NB4 (cell line): ENCODE results near the gene DAGLB.
A peak's percentile ranks its signal among the peaks of the same experiment; 100 is the strongest.

ENCODE experiments used
- DNase-seq: peaks from one replicate; pipeline ENCODE4 v3.0.0; 2010; ENCODE audit warnings: low read depth
- H3K4me3 ChIP-seq: one replicate; pipeline ENCODE4 v1.5.1; 2011; ENCODE audit warnings: mild to moderate bottlenecking, low read depth, low read length, moderate library complexity
- MYC ChIP-seq: IDR thresholded peaks from 2 replicates; pipeline ENCODE4 v1.6.1; 2011; ENCODE audit warnings: low read depth, low read length
- POLR2A ChIP-seq: IDR thresholded peaks from 2 replicates; pipeline ENCODE4 v1.6.1; 2011; ENCODE audit warnings: mild to moderate bottlenecking; ENCODE audit not compliant: insufficient read length; ENCODE audit errors: extremely low read depth
- TF ChIP-seq, protein P1 (sequence below): IDR thresholded peaks from 2 replicates; pipeline ENCODE4 v1.6.1; 2011; ENCODE audit warnings: low read depth, low read length
- TF ChIP-seq, protein P2 (sequence below): IDR thresholded peaks from one replicate; pipeline ENCODE4 v1.5.1; 2012; ENCODE audit warnings: low read depth, low read length

The DAGLB gene

DNA sequence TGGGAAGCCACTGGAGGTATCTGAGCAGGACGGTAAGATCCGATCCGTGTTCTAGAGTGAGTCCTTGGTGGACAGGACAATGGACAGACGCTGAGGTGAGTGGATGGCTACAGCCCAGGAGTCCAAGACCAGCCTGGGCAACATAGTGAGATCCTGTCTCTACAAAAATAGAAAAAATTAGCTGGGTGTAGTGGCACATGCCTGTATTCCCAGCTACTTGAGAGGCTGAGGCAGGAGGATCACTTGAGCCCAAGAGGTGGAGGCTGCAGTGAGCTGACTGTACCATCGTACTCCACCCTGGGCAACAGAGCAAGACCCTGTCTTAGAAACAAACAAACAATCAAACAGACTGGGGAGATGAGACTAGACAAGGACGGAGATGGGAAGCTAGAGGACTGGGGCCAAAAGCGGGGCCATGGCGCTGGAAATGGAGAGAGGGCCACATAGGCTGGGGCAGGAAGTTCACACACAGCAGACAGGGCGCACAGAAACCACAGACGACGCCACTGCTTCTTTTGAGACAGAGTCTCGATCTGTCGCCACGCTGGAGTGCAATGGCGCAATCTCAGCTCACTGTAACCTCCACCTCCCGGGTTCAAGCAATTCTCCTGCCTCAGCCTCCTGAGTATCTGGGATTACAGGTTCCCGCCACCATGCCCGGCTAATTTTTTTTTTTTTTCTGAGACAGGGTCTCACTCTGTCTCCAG is 24.7 kb downstream of the DAGLB start:
- H3K4me3 ChIP-seq, result no peak overlapping the region
- DNase-seq, result peak; percentile 89
- TF ChIP-seq, protein P1, sequence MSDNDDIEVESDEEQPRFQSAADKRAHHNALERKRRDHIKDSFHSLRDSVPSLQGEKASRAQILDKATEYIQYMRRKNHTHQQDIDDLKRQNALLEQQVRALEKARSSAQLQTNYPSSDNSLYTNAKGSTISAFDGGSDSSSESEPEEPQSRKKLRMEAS, result no peak

DNA sequence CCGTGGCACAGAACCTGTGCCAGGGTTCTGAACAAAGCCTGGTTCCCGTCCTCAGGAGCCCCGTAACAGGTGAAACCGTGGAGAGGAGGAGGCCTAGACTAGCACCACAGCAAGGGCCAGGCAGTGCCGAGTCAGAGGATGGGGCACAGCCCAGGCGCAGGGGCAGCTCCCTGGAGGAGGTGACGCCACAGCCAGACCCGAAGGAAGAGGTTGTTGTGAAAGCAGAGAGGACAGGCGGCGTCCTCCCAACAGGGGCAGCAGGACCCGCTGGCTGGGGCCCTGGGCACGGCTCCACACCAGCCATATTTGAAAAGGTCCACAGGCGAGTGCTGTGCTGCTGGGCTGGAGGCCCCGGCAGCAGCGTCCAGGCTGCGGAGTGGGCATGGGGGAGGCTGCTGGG is 25.7 kb downstream of the DAGLB start:
- DNase-seq, result no peak
- TF ChIP-seq, protein P2, sequence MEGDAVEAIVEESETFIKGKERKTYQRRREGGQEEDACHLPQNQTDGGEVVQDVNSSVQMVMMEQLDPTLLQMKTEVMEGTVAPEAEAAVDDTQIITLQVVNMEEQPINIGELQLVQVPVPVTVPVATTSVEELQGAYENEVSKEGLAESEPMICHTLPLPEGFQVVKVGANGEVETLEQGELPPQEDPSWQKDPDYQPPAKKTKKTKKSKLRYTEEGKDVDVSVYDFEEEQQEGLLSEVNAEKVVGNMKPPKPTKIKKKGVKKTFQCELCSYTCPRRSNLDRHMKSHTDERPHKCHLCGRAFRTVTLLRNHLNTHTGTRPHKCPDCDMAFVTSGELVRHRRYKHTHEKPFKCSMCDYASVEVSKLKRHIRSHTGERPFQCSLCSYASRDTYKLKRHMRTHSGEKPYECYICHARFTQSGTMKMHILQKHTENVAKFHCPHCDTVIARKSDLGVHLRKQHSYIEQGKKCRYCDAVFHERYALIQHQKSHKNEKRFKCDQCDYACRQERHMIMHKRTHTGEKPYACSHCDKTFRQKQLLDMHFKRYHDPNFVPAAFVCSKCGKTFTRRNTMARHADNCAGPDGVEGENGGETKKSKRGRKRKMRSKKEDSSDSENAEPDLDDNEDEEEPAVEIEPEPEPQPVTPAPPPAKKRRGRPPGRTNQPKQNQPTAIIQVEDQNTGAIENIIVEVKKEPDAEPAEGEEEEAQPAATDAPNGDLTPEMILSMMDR, result no peak
- TF ChIP-seq MYC (no peak), POLR2A (no peak)
- TF ChIP-seq, protein P1, result no peak
- H3K4me3 ChIP-seq, result no peak overlapping the region

DNA sequence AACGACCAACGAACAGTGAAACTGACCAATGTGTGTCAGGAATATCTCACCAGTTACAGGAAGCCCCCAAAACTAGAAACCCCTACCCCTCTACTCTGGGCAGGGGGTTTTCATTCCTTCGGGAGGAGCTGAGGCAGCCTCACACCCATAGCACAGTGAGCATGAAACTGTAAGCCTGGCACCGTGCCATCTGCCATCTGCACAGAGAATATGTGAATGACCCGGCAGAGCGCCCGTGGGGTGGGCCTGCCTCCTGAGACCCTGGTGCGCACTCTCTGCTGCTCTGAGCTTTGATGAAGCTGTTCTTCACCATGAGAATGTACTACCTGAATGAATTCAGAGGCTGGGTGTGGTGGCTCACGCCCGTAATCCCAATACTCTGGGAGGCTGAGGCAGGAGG is 27.1 kb downstream of the DAGLB start:
- TF ChIP-seq, protein P2, result no peak
- TF ChIP-seq, protein P1, result no peak
- TF ChIP-seq POLR2A, result no peak
- TF ChIP-seq MYC, result no peak
- no peak for DNase-seq
- no peak overlapping the region for H3K4me3 ChIP-seq

DNA sequence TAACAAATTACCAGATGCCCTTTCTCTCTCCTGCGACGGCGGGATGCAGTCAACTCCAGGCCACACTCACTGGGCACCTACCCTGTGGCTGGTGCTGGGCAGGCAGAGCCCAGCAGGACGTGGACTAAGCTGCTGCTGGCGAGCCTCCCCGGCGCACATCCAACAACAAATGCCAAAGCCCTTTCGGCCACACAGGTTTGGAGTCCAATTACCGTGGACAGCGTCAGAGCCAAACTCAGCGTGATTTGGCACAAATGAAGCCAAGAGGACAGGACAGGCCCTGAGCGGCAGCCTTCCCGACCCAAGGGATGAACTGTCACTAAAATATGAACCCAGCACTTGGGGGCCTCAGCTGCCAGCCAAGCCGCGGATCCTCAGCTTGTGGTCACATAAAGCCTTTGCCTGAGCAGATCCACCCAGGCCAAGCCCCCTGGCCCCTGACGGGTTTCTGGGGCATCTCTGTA is 28.4 kb downstream of the DAGLB start:
- H3K4me3 ChIP-seq, result no peak overlapping the region
- DNase-seq, result peak; percentile 51
- TF ChIP-seq, protein P1, result no peak
- no peak for TF ChIP-seq POLR2A

DNA sequence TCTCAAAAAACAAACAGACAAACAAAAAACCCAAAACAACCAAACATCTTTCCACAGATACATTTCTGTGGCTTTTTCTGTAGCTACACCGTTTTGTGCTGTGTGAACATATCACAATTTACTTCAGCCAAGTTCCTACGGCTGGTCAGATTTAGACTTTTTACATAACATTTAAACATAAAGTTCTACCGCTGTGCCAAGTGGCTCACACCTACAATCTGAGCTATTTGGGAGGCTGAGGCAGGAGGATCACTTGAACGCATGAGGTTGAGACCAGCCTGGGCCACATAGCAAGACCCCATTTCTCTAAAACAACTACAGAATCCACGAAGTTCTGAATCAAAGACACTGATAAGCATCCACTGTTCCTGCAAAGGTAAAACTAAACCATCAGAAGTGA is 30.3 kb downstream of the DAGLB start:
- no peak for DNase-seq
- H3K4me3 ChIP-seq, result no peak overlapping the region
- TF ChIP-seq, protein P1, result no peak

DNA sequence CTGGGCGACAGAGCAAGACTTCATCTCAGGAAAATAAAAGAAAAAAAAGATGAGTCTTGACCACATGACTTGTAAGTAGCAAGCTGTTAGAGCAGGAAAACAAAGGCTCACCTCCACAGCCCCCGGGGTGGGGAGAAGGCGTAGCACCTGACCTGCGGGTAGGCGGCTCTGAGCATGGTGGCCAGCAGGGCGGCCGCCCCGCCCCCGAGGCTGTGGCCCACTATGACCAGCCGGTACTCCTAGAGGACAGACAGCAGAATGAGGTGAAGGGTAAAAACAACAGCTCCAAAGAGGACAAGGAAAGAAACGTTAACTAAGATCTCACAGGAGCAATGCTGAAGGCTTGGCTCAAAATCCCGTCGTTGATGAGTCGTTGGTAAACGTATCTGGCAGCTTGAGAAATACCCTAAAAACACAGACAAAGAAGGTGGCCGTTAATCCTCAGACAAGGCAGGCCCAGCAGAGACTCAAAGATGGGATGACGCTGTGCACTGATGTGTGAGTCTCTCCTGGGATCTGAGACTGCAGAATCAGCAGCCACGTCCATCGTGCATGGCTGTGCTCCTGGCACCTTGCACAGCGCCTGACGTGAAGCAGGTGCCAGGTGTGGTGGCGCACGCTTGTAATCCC is 31.1 kb downstream of the DAGLB start:
- H3K4me3 ChIP-seq, result no peak overlapping the region
- DNase-seq, result peak; percentile 72
- TF ChIP-seq MYC (no peak), POLR2A (no peak)
- TF ChIP-seq, protein P2, result no peak

DNA sequence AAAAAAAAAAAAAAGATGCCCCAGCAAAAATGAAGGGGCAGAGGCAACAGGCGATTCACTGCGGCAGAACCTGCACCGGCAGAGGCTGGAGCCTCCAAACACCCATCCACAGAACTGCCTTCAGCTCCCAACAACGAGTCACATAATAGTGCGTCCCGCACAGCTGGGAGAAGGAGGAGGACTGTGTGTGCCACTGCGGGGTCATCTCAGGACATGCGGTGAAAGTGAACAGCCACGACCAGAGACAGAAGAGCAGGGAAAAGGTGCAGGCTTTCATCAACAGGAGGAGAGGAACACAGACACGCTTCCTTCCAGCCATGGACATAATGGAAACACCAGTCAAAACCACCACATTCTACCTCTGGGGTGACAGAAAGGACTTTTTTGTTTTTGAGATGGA is 34.1 kb downstream of the DAGLB start:
- no peak for DNase-seq
- TF ChIP-seq MYC (no peak), POLR2A (no peak)
- TF ChIP-seq, protein P2, result no peak
- TF ChIP-seq, protein P1, result no peak
- H3K4me3 ChIP-seq, result no peak overlapping the region
